ENCODE results near the gene NPLOC4. TPM values are rescaled to one million over a fixed set of nuclear protein-coding genes. Genes with fewer than 3 reads are reported as not detected.

Gene NPLOC4
- total RNA-seq, 1 donor from 2014 or later = 87.5 TPM

GRCh38 chr17:81578038-81578441, 58.9 kb downstream of the NPLOC4 start:
- no peak for DNase-seq
- Histone ChIP-seq H3K27me3 (ENCODE audit: low read depth) (no peaks in the 10 kb centered on the region), H3K9me3 (replicated peaks) (no peaks in the 10 kb centered on the region), H3K36me3 (peaks cover 70% of the 10 kb centered on the region), H3K4me1 (peaks cover 48% of the 10 kb centered on the region), H3K27ac (replicated peaks) (no peak overlapping the region), H3K4me3 (no peak overlapping the region)
- intact Hi-C loops (cut with micrococcal nuclease) = no loop called here
- TF ChIP-seq CTCF (IDR thresholded peaks at IDR 0.05; ENCODE audit: borderline replicate concordance) = no peak

DNA sequence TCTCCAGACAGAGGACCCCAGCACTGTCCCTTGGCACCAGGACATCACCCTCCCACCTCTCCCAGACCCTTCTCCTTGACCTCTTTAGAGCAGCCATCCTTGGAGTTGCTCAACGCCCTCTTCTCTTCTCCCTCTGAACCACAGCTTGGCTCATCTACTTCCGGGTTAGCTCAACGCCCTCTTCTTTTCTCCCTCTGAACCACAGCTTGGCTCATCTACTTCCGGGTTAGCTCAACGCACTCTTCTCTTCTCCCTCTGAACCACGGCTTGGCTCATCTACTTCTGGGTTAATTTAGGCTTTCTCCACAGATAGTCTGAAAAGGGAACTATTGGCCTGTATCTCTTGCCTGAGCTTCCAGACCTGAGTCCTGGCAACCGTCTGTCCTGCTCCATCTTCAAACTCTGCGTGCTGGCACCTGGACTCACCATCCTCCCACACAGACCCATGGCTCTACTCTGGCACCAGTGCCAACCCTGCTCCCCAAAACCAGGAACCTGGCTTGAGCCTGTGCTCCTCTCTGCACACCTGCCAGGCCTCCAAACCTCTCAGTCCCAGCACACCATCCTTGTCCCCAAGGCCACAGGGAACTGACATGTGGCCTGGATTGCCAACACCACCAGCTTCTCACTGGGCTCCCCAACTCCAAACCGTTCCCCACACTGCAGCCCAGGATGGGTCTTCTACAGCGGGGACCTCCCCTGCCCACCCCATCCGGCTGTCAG, 59.5 kb downstream of the NPLOC4 start:
- H3K27me3 ChIP-seq (ENCODE audit: low read depth) = no peaks in the 10 kb centered on the region
- no peaks in the 10 kb centered on the region for H3K9me3 ChIP-seq (replicated peaks)
- H3K4me1 ChIP-seq = peaks cover 48% of the 10 kb centered on the region
- DNase-seq = no peak
- intact Hi-C loops (cut with micrococcal nuclease) = no loop called here
- TF ChIP-seq CTCF (IDR thresholded peaks at IDR 0.05; ENCODE audit: borderline replicate concordance) = no peak
- peak overlapping the region; percentile 28 for H3K4me3 ChIP-seq
- peaks cover 68% of the 10 kb centered on the region for H3K36me3 ChIP-seq
- peak overlapping the region; percentile 16 for H3K27ac ChIP-seq (replicated peaks)

DNA sequence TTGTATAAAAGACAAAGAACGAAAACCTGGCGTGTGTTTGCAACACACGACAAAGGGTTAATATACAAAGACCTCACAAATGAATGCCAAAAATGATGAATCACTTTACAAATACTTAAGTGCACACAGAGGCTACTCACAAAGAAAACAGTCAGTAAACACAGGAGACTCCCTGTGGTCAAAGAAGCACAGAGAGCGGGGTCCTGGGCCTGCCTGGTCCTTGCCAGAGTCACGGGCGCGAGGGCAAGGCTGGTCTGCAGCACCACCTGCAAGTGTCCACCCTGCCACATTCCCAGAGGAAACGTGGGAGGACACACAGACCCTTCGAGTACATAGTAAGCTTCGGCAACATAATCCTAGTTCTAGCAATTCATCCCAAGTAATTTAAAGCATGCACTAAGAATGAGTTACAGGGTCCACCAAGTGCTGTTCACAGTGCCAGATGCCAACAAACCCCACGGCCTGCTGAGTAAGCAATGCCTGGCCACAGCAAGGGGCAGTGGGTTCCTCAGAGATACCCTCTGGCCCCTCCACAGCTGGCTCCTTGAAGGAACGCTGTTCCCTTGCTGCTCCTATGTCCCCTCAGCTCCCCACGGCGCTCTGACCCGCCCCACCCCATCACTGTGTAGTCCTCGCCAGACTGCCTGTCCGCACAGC, 60.2 kb downstream of the NPLOC4 start:
- no peak for TF ChIP-seq CTCF (IDR thresholded peaks at IDR 0.05; ENCODE audit: borderline replicate concordance)
- H3K36me3 ChIP-seq = peaks cover 68% of the 10 kb centered on the region
- peak overlapping the region; percentile 28 for H3K4me3 ChIP-seq
- peak overlapping the region; percentile 16 for H3K27ac ChIP-seq (replicated peaks)
- peaks cover 44% of the 10 kb centered on the region for H3K4me1 ChIP-seq
- intact Hi-C loops (cut with micrococcal nuclease) = no loop called here
- DNase-seq = no peak
- H3K9me3 ChIP-seq (replicated peaks) = no peaks in the 10 kb centered on the region
- H3K27me3 ChIP-seq (ENCODE audit: low read depth) = no peaks in the 10 kb centered on the region

- TF ChIP-seq CTCF (IDR thresholded peaks at IDR 0.05; ENCODE audit: borderline replicate concordance) = no peak
- Histone ChIP-seq H3K9me3 (replicated peaks) (no peaks in the 10 kb centered on the region), H3K4me1 (peaks cover 37% of the 10 kb centered on the region), H3K27me3 (ENCODE audit: low read depth) (no peaks in the 10 kb centered on the region), H3K36me3 (peaks cover 72% of the 10 kb centered on the region), H3K4me3 (no peak overlapping the region), H3K27ac (replicated peaks) (no peak overlapping the region)
- DNase-seq = no peak
- intact Hi-C loops (cut with micrococcal nuclease) = no loop called here
These were observed 61.1 kb downstream of the NPLOC4 start for GRCh38 chr17:81575836-81576235.

DNA sequence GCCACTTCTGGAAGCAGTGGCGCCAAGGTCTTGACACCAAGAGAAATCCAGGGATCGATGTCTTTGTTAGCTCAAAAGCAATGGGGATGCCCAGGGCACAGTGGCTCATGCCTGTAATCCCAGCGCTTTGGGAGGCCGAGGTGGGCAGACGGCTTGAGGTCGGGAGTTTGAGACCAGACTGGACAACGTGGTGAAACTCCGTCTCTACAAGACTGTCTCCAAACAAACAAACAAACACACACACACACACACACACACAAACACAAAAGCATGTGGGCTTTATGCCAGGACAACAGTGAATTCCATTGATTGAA, 62.3 kb downstream of the NPLOC4 start:
- H3K27ac ChIP-seq (replicated peaks) = no peak overlapping the region
- peaks cover 79% of the 10 kb centered on the region for H3K36me3 ChIP-seq
- no peak overlapping the region for H3K4me3 ChIP-seq
- no peaks in the 10 kb centered on the region for H3K9me3 ChIP-seq (replicated peaks)
- intact Hi-C loops (cut with micrococcal nuclease) = no loop called here
- H3K4me1 ChIP-seq = peaks cover 25% of the 10 kb centered on the region
- no peaks in the 10 kb centered on the region for H3K27me3 ChIP-seq (ENCODE audit: low read depth)
- DNase-seq = no peak
- TF ChIP-seq CTCF (IDR thresholded peaks at IDR 0.05; ENCODE audit: borderline replicate concordance) = no peak
